GM18907 (cell line): ENCODE measurements around the gene TMEM52B.
"Not testable (repeated sequence)": the region's sequence is repeated elsewhere in the genome, so short reads cannot be mapped to it uniquely, and the experiment has no call there.

Experiments
- ATAC-seq: cut with Tn5 transposase; IDR thresholded peaks from one replicate; pipeline ENCODE4 v1.9.1; 2021; ENCODE audit warnings: mild to moderate bottlenecking, moderate library complexity; ENCODE audit not compliant: unreplicated experiment

Gene TMEM52B

DNA sequence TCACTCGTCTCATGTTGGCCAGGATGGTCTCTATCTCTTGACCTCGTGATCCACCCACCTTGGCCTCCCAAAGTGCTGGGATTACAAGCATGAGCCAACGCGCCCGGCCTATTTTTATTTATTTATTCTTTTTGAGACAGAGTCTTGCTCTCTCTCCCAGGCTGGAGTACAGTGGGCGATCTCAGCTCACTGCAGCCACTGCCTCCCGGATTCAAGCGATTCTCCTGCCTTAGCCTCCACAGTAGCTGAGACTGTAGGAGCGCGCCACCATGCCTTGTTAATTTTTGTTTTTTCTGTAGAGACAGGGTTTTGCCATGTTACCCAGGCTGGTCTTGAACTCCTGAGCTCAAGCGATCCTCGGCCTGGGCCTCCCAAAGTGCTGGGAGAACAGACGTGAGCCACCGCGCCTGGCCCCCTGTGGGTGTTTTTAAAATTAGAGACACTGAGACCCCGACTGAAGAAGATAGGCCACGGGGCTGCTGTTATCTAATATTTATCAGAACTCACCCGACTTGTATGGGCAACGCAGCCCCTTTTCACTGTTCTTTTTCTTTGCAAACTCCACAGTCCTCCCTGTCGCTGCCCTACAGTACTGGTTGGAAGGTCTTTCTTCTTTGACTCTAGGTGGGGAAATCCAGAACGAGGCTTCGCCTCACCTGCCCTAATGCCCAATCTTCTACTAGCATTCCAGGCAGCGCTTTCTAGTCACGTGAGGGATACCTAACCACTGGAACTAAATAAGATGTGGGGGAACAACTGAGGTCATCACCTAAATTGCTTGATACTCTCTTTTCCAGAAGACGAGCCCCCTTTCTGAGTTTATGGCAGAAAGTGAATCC lies 32.5 kb downstream of the TMEM52B start:
- ATAC-seq: no peak

DNA sequence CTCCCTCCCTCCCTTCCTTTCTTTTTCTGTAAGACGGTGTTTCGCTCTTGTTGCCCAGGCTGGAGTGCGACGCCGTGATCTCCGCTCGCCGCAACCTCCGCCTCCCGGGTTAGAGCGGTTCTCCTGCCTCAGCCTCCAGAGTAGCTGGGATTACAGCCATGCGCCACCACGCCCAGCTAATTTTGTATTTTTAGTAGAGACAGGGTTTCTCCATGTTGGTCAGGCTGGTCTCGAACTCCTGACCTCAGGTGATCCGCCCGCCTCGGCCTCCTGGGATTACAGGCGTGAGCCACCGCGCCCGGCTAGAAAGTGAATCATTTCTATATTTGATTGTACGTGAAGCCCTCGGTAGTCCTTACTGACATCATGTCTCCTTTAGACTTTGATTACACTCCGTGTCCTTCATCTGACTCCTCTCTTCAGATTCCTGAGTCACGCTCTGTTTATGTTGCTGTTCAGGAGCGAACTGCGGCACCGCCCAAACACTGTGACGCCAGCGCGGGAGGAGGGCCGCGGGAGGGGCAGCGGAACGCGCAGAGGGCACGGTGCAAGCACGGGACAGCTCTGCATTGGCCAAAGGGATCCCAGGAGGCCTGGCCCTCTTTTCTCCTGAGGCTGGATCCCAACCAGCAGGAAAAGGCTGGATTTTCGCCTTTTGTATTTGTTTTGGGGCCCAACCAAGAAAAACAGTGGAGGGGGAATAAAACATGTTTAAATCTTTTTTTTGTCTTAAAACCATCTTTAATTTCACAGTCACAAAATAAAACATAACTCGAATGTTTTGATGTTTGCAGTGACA lies 33.3 kb downstream of the TMEM52B start:
- peak; percentile 69 for ATAC-seq

DNA sequence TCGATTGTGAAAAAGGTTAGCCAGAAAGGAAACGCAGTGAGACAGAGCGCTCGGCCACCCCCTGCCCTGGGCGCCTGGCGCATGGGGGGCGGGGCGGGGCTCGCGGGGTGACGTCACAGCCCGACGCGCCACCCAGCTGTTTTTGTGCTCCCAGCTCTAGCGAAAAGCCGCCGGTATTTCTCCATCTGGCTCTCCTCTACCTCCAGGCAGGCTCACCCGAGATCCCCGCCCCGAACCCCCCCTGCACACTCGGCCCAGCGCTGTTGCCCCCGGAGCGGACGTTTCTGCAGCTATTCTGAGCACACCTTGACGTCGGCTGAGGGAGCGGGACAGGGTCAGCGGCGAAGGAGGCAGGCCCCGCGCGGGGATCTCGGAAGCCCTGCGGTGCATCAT lies 33.9 kb downstream of the TMEM52B start, which contains the start of gene GABARAPL1:
Gene GABARAPL1, plus strand, starts transcription at position 139 of the 393 bp plus-strand sequence. Its CDS starts 253 bp downstream, at position 392.
- peak; percentile 75 for ATAC-seq

DNA sequence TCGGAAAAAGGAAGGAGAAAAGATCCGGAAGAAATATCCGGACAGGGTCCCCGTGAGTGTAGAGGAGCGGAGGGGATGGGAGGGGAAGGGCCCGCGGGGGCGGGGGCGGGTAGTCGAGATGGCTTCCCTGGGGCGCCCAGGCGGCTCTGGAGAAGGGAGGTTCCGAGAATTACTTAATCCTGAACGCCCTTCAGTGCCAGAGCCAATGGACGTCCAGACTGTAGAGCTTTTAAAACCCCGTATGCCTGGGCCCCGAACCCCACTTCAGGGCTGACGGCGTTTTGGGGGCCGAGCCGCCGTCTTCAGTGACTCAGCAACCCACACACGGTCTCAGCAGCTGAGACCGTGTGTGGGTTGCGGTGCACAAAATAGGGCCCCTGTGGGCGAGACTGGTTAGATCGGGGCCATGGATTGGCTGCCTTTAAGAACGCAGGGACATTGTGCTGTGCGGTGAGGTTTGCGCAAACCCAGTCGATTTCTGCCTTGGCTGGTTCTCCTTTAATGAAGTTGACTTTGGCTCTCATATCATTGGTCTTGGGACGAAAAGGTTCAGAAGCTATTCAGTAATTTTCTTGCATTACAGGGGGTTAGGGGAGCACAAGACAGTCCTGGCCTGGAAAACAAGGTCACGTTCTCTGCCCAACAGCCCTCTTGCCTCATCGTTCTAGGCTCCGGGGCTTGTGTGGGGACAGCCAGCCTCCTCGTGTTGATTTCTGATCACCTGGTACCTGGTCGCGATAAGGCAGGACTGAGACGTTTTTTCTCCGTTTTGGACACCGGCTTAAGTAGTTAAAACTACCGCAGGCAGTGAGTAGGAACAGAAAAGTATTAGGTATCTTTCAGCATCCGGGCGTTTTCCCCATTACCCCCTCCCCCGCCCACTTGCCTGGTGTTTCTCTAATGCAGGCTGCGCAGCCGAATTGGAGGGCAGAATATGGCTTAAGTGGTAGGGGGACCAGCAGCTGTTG lies 34.6 kb downstream of the TMEM52B start:
- ATAC-seq: peak; percentile 58

DNA sequence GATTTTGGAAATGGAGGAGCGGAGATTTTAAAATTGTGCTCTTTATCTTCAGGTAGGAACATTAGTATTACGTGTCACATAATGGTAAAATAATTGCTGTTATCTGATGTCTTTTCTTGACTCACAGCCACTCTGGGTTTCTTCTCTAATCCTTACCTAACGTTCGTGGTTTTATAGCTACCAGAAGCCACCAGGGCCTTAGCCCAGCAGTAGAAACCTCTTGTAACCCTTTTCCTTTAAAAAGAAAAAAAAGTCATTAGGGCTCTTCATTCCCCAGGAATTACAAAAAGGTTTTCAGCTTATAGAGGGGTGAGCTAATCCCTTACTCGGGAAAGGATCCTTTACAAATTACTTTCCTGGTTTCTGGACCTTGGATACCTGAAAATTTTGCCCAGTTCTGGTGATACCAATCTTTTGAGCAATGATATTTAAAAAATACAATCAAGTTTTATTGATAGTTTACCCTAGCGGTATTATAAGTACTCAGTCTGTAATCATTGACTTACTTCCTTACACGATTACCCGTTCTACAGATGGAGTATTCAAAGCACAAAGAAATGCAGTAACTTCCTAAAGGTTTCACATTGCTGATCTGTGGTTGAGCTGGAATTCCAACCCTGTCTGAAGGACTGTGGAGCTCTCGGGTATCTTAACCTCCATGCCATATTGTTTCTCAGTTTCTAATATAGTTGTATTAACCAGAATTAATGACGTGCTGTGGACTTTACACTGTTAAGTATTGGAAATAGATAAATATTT lies 35.5 kb downstream of the TMEM52B start:
- ATAC-seq: no peak

DNA sequence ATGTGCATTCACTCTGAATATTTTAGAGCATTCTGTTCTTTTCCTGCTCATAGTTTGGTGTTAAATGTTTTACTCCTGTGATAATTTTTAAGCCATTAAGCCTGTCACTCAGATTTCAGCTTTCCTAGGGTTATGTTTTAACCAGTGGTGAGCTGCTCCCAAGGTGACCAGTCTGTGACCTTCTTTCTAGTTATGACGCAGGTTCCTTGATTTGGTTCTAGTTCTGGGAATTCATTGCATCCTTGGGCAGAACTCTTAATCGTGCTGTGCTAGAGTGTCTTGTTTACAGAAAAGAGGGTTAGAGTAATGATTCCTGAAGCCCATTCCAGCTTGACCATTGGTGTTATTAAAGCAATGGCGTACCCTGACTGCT lies 36.0 kb downstream of the TMEM52B start:
- ATAC-seq: no peak

DNA sequence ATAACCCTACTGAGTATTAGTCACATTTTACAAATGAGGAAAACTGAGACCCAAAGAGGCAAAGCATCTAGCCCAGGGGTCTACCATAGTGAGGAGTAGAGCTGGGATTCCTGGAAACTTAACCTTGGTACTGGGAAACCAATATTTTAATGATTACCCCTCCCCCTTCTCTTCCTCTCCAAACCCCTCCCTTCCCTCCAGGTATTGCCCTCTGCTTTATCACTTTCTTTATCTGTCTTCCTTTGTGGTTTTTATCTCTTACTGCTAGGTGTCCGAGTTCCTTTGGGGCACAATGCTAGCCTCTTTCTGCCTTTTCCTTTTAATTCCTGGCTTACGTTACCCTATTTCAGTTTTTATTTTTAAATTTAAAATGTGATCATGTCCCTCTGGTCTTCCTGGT lies 36.6 kb downstream of the TMEM52B start:
- ATAC-seq: no peak

DNA sequence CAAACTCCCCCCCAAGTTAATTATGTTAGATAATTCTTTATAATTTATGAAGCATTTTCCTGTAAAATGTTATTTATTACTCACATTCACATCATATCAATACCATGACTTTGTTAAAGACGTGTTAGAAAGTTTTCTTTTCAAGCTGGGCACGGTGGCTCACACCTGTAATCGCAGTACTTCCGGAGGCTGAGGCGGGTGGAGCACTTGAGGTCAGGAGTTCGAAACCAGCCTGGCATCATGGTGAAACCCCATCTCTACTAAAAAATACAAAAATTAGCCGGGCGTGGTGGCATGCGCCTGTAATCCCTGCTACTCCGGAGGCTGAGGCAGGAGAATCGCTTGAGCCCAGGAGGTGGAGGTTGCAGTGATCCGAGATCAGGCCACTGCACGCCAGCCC lies 37.1 kb downstream of the TMEM52B start:
- not testable (repeated sequence) for ATAC-seq

DNA sequence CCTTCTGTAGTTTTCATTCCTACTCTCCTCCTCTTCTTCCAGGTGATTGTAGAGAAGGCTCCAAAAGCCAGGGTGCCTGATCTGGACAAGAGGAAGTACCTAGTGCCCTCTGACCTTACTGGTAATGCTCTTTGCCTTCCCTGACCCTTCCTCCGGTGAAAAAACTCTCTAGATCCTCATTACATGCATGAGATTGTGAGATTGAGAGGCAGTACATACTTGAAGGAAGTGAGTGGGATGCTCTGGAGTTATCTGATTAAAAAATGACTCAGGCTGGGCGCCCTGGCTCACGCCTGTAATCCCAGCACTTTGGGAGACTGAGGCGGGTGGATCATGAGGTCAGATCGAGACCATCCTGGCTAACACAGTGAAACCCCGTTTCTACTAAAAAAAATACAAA lies 39.2 kb downstream of the TMEM52B start:
- no peak for ATAC-seq

DNA sequence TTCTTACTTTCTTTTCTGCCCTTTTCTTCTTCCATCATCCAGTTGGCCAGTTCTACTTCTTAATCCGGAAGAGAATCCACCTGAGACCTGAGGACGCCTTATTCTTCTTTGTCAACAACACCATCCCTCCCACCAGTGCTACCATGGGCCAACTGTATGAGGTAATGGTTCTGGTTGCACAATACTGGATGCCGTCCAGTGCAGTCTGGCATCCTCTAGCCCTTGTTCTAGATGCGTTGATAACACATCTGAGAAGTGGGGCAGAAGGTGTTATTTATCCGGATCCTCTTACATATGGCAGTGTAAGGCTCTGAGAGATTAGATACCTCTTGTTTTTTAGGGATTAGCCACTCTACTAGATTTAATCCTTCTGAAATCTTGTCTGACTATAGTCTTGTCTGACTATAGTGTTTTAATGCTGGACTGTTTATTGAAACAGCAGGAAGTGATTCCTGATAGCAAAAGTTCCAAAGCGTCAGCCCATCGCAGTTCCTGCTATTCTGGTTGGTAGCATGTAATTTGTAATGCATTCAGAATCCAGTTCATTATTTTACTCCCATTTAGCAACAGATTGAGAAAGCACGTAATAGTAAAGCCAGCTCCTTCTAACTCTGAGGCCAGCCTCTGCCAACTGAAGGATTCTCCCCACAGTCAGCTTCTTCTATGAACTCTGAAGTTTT lies 41.7 kb downstream of the TMEM52B start:
- no peak for ATAC-seq

DNA sequence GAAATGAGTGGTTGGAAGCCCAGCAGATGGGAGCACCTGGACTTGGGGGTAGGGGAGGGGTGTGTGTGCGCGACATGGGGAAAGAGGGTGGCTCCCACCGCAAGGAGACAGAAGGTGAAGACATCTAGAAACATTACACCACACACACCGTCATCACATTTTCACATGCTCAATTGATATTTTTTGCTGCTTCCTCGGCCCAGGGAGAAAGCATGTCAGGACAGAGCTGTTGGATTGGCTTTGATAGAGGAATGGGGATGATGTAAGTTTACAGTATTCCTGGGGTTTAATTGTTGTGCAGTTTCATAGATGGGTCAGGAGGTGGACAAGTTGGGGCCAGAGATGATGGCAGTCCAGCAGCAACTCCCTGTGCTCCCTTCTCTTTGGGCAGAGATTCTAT lies 43.0 kb downstream of the TMEM52B start:
- no peak for ATAC-seq

DNA sequence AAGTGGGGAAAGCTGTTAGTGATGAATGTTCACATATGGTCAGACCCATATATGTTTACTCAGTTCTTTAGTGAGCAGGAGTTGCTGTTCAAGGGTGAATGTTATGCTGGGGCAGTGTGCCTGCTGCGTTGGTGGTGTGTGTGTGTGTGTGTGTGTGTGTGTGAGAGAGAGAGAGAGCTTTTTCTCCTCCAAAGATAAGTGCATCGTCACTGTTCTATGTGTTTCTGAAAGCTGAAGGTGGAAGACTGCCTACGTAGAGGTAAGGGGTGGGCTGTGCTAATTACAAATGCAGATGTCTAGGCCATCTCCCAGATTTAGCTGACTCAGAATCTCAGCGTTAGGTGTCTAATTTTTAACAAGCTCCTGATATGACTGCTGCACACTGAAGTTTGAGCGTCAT lies 44.4 kb downstream of the TMEM52B start:
- ATAC-seq: no peak

DNA sequence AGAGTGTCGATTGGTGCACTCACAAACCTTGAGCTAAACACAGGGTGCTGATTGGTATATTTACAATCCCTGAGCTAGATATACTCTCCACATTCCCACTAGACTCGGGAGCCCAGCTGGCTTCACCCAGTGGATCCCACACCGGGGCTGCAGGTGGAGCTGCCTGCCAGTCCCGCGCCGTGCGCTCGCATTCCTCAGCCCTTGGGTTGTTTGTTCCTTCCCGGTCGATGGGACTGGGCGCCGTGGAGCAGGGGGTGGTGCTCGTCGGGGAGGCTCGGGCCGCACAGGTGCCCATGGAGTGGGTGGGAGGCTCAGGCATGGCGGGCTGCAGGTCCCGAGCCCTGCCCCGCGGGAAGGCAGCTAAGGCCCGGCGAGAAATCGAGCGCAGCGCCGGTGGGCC lies 46.6 kb downstream of the TMEM52B start:
- not testable (repeated sequence) for ATAC-seq

DNA sequence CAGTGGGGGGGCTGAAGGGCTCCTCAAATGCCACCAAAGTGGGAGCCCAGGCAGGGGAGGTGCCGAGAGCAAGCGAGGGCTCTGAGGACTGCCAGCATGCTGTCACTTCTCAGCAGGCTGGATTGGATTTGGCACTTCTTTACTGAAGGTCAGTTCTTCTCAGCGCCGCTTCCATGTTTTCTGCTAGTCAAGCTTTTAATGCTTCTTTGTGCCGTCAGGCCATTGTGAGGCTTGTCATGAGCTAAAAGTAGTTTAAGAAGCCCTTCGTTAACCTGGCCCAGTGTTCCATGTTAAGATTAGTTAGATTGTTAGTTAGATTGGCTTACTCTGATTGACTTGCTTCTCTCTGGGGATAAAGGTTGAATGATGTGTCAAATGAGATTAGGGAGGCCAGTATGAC lies 47.3 kb downstream of the TMEM52B start:
- ATAC-seq: no peak

DNA sequence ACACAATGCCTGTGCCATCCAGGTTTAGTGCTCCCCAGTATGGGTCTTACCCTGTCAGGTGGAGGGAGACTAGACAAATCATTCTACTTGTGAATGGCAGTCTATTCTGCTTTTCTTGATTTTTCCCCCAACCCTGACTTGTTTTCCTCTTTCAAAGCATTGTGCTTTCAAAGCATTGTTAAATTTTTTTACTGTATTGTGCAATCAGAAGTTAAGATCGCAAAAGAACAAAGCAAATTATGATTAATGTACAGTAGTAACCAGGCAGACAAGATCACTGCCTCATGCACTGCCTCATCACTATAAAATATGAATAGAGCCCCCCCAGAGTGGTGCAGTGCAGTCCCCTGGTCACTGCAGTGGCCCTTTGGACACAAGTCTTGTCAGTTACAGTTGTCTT lies 47.9 kb downstream of the TMEM52B start:
- ATAC-seq: no peak

DNA sequence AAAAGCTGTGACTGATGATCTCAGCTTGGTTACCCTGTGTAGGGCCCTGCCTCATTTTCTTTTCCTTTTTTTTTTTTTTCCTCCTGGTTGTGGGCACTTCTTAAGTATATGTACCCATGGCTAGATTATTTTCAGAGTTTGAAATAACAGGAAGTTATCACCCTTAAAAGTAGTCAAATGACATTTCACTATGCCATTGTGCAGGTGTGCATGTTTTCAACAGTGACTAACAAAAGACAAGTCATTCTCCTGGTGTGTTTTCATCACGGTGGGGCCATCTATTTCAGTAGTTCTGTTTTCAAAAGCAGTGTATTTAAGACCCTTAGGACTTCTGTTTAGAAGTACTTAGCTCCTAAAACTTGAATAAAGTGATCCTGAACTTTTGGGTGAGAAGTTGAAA lies 48.8 kb downstream of the TMEM52B start:
- ATAC-seq: no peak

DNA sequence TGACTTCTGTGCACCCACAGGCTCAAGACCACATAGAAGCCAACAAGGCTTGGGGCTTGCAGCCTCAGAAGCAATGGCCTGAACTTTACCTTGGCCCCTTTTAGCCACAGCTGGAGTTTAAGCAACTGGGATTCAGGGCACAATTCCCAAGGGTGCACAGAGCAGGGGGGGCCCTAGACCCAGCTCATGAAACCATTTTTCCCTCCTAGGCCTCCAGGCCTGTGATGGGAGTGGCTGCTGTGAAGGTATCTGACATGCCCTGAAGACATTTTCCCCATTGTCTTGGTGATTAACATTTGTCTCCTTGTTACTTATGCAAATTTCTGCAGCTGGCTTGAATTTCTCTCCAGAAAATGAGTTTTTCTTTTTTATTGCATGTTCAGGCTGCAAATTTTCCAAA lies 55.7 kb downstream of the TMEM52B start:
- ATAC-seq: no peak

DNA sequence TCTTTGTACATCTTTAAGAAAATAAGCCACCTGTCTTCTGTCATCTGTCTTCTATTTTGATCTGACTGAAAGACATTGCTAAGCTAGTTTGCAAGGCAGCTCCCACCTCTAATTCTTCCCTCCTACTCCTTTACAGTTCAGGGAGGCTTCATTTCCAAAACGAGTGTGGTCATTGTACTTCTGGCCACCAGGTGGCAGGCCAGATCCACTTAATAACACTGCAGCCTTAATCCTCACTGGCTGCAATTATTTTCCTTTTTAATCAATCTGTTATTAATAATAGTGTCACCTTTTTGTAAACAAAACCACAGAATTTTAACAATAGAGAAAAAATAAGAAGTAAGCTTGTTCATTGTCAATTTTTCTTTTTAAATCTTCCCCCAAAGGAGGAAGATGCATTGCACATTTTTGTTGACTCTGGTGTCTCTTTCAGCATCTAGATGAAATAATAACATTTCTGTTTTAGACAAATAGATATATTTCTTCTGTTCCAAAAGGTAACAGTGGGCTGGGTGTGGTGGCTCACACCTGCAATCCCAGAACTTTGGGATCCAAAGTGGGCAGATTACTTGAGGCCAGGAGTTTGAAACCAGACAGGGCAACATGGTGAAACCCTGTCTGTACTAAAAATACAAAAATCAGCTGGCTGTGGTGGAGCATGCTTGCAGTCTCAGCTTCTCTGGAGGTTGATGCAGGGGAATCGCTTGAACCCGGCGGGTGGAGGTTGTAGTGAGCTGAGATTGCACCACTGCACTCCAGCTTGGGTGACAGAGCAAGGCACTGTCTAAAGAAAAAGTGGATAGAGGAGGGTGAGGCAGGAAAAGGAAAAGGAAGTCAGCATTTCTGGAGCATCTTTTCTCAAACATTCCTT lies 57.2 kb downstream of the TMEM52B start:
- ATAC-seq: no peak

DNA sequence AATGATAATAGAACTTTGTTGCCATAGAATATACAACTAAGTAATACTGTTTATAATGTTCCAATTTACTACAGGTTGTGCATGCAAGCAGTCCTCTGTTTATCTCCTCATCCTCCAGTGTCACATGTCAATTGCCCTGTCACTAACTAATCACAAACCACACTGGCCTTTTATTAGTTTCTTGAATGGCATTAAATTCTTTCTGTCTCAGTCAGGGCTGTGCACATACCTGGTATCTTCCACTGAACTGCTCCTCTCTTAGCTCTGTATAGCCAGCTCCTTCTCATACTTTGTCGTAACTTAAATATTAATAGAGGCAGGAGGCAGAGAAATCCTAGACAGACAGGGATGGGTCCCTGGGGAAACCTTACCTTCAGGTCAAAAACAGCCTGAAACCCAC lies 57.9 kb downstream of the TMEM52B start:
- ATAC-seq: no peak
